ENCODE measurements around the gene B4GAT1. TPM values are rescaled to one million over a fixed set of nuclear protein-coding genes. Genes with fewer than 3 reads are reported as not detected.

The B4GAT1 gene
- polyA plus RNA-seq, 1 of the 3 experiments (the other 2 are of a cell fraction) = 26.4 TPM

GRCh38 chr11:66368484-66368883 is 21.1 kb upstream of the B4GAT1 start:
- no peaks in the 10 kb centered on the region for H4K20me1 ChIP-seq (ENCODE audit: insufficient read depth)
- H3K9ac ChIP-seq = no peak overlapping the region
- H3K4me2 ChIP-seq = no peak overlapping the region
- H3K27me3 ChIP-seq (ENCODE audit: insufficient read depth) = peaks cover 14% of the 10 kb centered on the region; the same call in 1 of the 2 replicates
- no peaks in the 10 kb centered on the region for H3K9me2 ChIP-seq
- no peak for TF ChIP-seq GABPA (IDR thresholded peaks at IDR 0.05; ENCODE audit: low read depth)
- TF ChIP-seq FOSL2 (IDR thresholded peaks at IDR 0.05; ENCODE audit: borderline replicate concordance, low read depth) = no peak
- no peak for TF ChIP-seq GATA2 (CRISPR knock-in tag; IDR thresholded peaks at IDR 0.05)
- no peak for TF ChIP-seq TCF12 (IDR thresholded peaks at IDR 0.05)
- no peak for TF ChIP-seq TAF1 (IDR thresholded peaks at IDR 0.05; ENCODE audit: borderline replicate concordance, low read depth, low read length)
- TF ChIP-seq SMC3 (IDR thresholded peaks at IDR 0.05; ENCODE audit: low read depth, low read length) = no peak
- no peak for TF ChIP-seq RFX5 (IDR thresholded peaks at IDR 0.05; ENCODE audit: low read length)
- H3K4me3 ChIP-seq (ENCODE audit: low read depth in 2 of 2, low read length in 1 of 2) = no peak overlapping the region
- H3F3A ChIP-seq (replicated peaks; ENCODE audit: insufficient read depth) = peaks cover 8% of the 10 kb centered on the region
- CTCF ChIA-PET = interaction anchor here (0.9 to 1.0 kb wide), 2 partner anchors 12 to 18 kb away, joined by 3 read pairs; no protein-coding TSS in a partner anchor
- no peak overlapping the region for H2AFZ ChIP-seq (ENCODE audit: low read depth)
- no peak overlapping the region for H3K27ac ChIP-seq (ENCODE audit: low read depth in 2 of 2, low read length in 1 of 2)
- no peaks in the 10 kb centered on the region for H3K36me3 ChIP-seq (replicated peaks in 1 of 2; ENCODE audit: control insufficient read depth in 1 of 2, insufficient read depth in 2 of 2, low read length in 1 of 2)
- POLR2A ChIA-PET = no interaction called here
- WGBS (ENCODE audit: low lambda C conversion rate) = 100% methylated on average over 4 of the region's 6 CpGs
- no peak for DNase-seq
- no peaks in the 10 kb centered on the region for H3K9me3 ChIP-seq
- H3K79me2 ChIP-seq (ENCODE audit: insufficient read depth) = no peaks in the 10 kb centered on the region
- H3K4me1 ChIP-seq (ENCODE audit: control insufficient read depth in 1 of 2, insufficient read depth in 2 of 2, low read depth in 1 of 2, low read length in 1 of 2) = peaks cover 6 to 16% of the 10 kb centered on the region in 2 experiments; a peak in 2 of 4 replicates

DNA sequence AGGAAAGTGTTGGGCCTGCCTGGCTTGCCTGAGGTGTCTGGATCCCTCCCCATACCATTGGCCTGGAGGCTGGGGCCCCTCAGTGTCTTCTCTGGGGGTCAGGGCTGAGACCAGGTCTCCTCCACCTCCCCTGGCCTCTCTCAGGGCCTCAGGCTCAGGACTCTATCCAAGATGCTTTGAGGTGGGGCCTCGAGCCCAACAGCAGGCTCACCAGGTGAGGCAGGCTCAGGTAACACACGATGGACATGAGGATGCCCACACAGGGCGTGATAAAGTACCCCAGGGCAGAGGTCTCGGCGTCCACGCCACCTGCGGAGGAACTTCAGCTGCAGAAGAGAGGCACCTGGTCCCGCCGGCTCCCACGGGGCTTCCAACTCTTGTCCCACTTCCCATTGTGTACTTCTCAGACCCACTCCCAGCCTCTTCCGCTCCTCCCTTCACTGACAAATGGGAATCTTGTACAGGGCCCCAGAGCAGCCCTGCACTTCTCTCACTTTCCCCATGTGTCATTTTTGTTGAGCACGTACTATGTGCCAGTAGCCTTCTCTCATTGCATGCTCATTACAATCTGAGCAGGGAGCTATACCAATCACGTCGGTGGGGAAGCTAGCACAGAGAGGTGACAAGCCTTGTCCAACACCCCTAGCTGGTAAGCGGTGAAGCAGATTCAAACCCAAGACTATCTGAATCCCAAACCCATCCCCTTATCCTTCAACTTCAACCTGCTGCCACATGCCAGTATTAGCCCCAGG is 20.3 kb upstream of the B4GAT1 start:
- Histone ChIP-seq H3F3A (replicated peaks; ENCODE audit: insufficient read depth) (peaks cover under 1% of the 10 kb centered on the region), H3K9me3 (no peaks in the 10 kb centered on the region), H3K27me3 (ENCODE audit: insufficient read depth) (peaks cover 6% of the 10 kb centered on the region; the same call in 1 of the 2 replicates), H4K20me1 (ENCODE audit: insufficient read depth) (no peaks in the 10 kb centered on the region), H3K4me1 (ENCODE audit: control insufficient read depth in 1 of 2, insufficient read depth in 2 of 2, low read depth in 1 of 2, low read length in 1 of 2) (peaks cover 6 to 16% of the 10 kb centered on the region in 2 experiments; a peak in 2 of 4 replicates), H3K79me2 (ENCODE audit: insufficient read depth) (no peaks in the 10 kb centered on the region), H3K27ac (ENCODE audit: low read depth in 2 of 2, low read length in 1 of 2) (no peak overlapping the region), H3K4me2 (no peak overlapping the region), H3K9me2 (no peaks in the 10 kb centered on the region), H3K9ac (no peak overlapping the region), H3K36me3 (replicated peaks in 1 of 2; ENCODE audit: control insufficient read depth in 1 of 2, insufficient read depth in 2 of 2, low read length in 1 of 2) (no peaks in the 10 kb centered on the region), H2AFZ (ENCODE audit: low read depth) (no peak overlapping the region), H3K4me3 (ENCODE audit: low read depth in 2 of 2, low read length in 1 of 2) (no peak overlapping the region)
- ChIA-PET CTCF (interaction anchor here (0.9 to 1.4 kb wide), 3 partner anchors 11 to 19 kb away, joined by 3 to 4 read pairs (median 3); no protein-coding TSS in a partner anchor), POLR2A (no interaction called here)
- TF ChIP-seq NRF1 (IDR thresholded peaks at IDR 0.05; ENCODE audit: low read depth, low read length) (no peak), POLR2AphosphoS5 (IDR thresholded peaks at IDR 0.05; ENCODE audit: low read depth, low read length) (no peak), JUND (IDR thresholded peaks at IDR 0.05) (no peak)
- 98% methylated on average over 8 of the region's 15 CpGs for WGBS (ENCODE audit: low lambda C conversion rate)
- DNase-seq = no peak

DNA sequence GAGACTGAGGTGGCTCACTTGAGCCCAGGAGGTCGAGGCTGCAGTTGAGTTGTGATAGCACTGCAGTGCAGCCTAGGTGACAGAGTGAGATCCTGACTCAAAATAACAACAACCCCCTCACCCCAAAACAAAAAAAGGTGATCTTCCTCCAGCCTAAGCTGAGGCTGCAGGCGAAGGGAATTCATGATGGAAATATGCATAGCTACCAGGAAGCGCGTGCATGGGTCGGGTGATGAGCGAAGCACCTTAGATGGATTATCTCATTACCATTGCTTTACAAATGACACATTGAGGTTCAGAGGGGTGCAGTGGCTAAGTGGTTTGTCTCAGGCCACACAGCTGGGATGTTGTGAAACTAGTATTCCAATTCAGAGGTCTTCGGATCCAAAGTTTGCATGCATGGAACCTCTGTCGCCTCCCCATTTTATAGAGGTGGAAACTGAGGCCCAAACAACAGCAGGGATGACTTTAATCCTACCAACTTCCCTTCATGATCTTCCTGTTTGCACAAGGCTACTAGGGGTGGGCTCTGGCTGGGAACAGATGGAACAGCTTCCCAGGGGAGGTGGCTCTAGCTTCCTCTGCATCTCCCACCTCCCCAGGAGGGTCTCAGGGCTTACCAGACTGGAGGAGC is 19.5 kb upstream of the B4GAT1 start:
- Histone ChIP-seq H3F3A (replicated peaks; ENCODE audit: insufficient read depth) (no peaks in the 10 kb centered on the region), H3K79me2 (ENCODE audit: insufficient read depth) (no peaks in the 10 kb centered on the region), H3K27me3 (ENCODE audit: insufficient read depth) (no peaks in the 10 kb centered on the region), H2AFZ (ENCODE audit: low read depth) (no peak overlapping the region), H3K4me3 (ENCODE audit: low read depth in 2 of 2, low read length in 1 of 2) (no peak overlapping the region), H4K20me1 (ENCODE audit: insufficient read depth) (no peaks in the 10 kb centered on the region), H3K9ac (no peak overlapping the region), H3K9me2 (no peaks in the 10 kb centered on the region), H3K36me3 (replicated peaks in 1 of 2; ENCODE audit: control insufficient read depth in 1 of 2, insufficient read depth in 2 of 2, low read length in 1 of 2) (no peaks in the 10 kb centered on the region), H3K4me1 (ENCODE audit: control insufficient read depth in 1 of 2, insufficient read depth in 2 of 2, low read depth in 1 of 2, low read length in 1 of 2) (peaks cover 6 to 14% of the 10 kb centered on the region in 2 experiments; a peak in 2 of 4 replicates), H3K9me3 (no peaks in the 10 kb centered on the region), H3K4me2 (no peak overlapping the region), H3K27ac (ENCODE audit: low read depth in 2 of 2, low read length in 1 of 2) (no peak overlapping the region)
- DNase-seq = no peak
- no peak for TF ChIP-seq FOXJ3 (CRISPR knock-in tag; IDR thresholded peaks at IDR 0.05)
- no peak for TF ChIP-seq TEAD4 (IDR thresholded peaks at IDR 0.05; ENCODE audit: borderline replicate concordance, insufficient read depth)
- TF ChIP-seq TCF12 (IDR thresholded peaks at IDR 0.05) = no peak
- TF ChIP-seq, protein P1, sequence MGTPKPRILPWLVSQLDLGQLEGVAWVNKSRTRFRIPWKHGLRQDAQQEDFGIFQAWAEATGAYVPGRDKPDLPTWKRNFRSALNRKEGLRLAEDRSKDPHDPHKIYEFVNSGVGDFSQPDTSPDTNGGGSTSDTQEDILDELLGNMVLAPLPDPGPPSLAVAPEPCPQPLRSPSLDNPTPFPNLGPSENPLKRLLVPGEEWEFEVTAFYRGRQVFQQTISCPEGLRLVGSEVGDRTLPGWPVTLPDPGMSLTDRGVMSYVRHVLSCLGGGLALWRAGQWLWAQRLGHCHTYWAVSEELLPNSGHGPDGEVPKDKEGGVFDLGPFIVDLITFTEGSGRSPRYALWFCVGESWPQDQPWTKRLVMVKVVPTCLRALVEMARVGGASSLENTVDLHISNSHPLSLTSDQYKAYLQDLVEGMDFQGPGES (IDR thresholded peaks at IDR 0.05; ENCODE audit: low read depth, low read length) = no peak
- TF ChIP-seq YY1 (IDR thresholded peaks at IDR 0.05; ENCODE audit: low read depth) = no peak
- no peak for TF ChIP-seq FOXM1 (IDR thresholded peaks at IDR 0.05; ENCODE audit: low read depth)
- TF ChIP-seq FOSL2 (IDR thresholded peaks at IDR 0.05; ENCODE audit: borderline replicate concordance, low read depth) = no peak
- no peak for TF ChIP-seq NRF1 (IDR thresholded peaks at IDR 0.05; ENCODE audit: low read depth, low read length)
- TF ChIP-seq RFX5 (IDR thresholded peaks at IDR 0.05; ENCODE audit: low read length) = no peak
- no peak for TF ChIP-seq MAX (IDR thresholded peaks at IDR 0.05; ENCODE audit: low read depth)
- TF ChIP-seq TAF1 (IDR thresholded peaks at IDR 0.05; ENCODE audit: borderline replicate concordance, low read depth, low read length) = no peak
- ChIA-PET POLR2A (no interaction called here), CTCF (interaction anchor here (1.4 to 4.1 kb wide), 4 partner anchors 14 to 55 kb away, joined by 4 to 27 read pairs (median 8); no protein-coding TSS in a partner anchor)
- WGBS (ENCODE audit: low lambda C conversion rate) = 91% methylated on average over 8 of the region's 8 CpGs

Measured in SK-N-SH (cell line).